HG03342 (cell line): ENCODE data around the gene TMEM18.

ENCODE experiments used
- ATAC-seq: cut with Tn5 transposase; IDR thresholded peaks from one replicate; pipeline ENCODE4 v1.9.1; 2021; ENCODE audit warnings: mild to moderate bottlenecking, moderate library complexity; ENCODE audit not compliant: unreplicated experiment

Gene TMEM18

GRCh38 chr2:653645-654425 lies 23.4 kb downstream of the TMEM18 start:
- ATAC-seq = no peak

GRCh38 chr2:652881-653480 lies 24.2 kb downstream of the TMEM18 start:
- ATAC-seq = no peak

- no peak for ATAC-seq
Measured at GRCh38 chr2:651951-652373, 25.2 kb downstream of the TMEM18 start.

- ATAC-seq = no peak
Measured at GRCh38 chr2:650343-651310, 26.6 kb downstream of the TMEM18 start.

GRCh38 chr2:649426-650342 lies 27.5 kb downstream of the TMEM18 start:
- ATAC-seq = no peak

- ATAC-seq = no peak
Measured at GRCh38 chr2:648476-649424, 28.5 kb downstream of the TMEM18 start.

GRCh38 chr2:647691-648231 lies 29.4 kb downstream of the TMEM18 start:
- no peak for ATAC-seq

GRCh38 chr2:647003-647560 lies 30.1 kb downstream of the TMEM18 start:
- ATAC-seq = no peak

GRCh38 chr2:644871-645270 lies 32.3 kb downstream of the TMEM18 start:
- no peak for ATAC-seq

- no peak for ATAC-seq
Measured at GRCh38 chr2:643761-644160, 33.4 kb downstream of the TMEM18 start.

- no peak for ATAC-seq
Measured at GRCh38 chr2:643334-643733, 33.9 kb downstream of the TMEM18 start.

GRCh38 chr2:641872-642815 lies 35.1 kb downstream of the TMEM18 start:
- ATAC-seq = no peak

- ATAC-seq = no peak
Measured at GRCh38 chr2:641164-641871, 35.9 kb downstream of the TMEM18 start.

GRCh38 chr2:639703-640102 lies 37.5 kb downstream of the TMEM18 start:
- no peak for ATAC-seq

GRCh38 chr2:637804-638203 lies 39.4 kb downstream of the TMEM18 start:
- no peak for ATAC-seq

- no peak for ATAC-seq
Measured at GRCh38 chr2:637406-637776, 39.8 kb downstream of the TMEM18 start.
